Psoas muscle (tissue), 8 donors: ENCODE results near the gene TACSTD2. TPM values are rescaled to one million over a fixed set of nuclear protein-coding genes. Genes with fewer than 3 reads are reported as not detected.
"Not testable (repeated sequence)": the region's sequence is repeated elsewhere in the genome, so short reads cannot be mapped to it uniquely, and the experiment has no call there.

ENCODE experiments used
- ATAC-seq, 4 donors: fragments of 200-7000 bp; cut with Tn5 transposase; one replicate each; pipeline ENCODE4 v1.9.1; 2020; ENCODE audit warnings: moderate library complexity in 3 of 4, mild to moderate bottlenecking in 2 of 4
- DNase-seq, 2 donors: peaks; one replicate each; pipeline ENCODE4 v3.0.0-alpha.2; 2020
- H3K27ac ChIP-seq: fragments of 200-600 bp; one replicate; pipeline ENCODE4 v1.8.0; 2022
- H3K27me3 ChIP-seq, 3 donors: fragments of 200-600 bp in 1 of 3; one replicate each; pipeline versions ENCODE4 v1.6.1 to v1.8.0; 2013 to 2022; ENCODE audit warnings: low read length in 2 of 3, mild to moderate bottlenecking in 2 of 3, moderate library complexity in 1 of 3; ENCODE audit not compliant: insufficient read depth in 3 of 3
- H3K36me3 ChIP-seq, 2 donors: fragments of 200-600 bp in 1 of 2; one replicate each; pipeline versions ENCODE4 v1.6.1 to v1.8.0; 2013 to 2022; ENCODE audit warnings: low read depth in 1 of 2, mild to moderate bottlenecking in 1 of 2, moderate library complexity in 1 of 2; ENCODE audit not compliant: insufficient read depth in 1 of 2
- H3K4me1 ChIP-seq: fragments of 200-600 bp; one replicate; pipeline ENCODE4 v1.8.0; 2022
- H3K4me3 ChIP-seq: fragments of 200-600 bp; one replicate; pipeline ENCODE4 v1.8.0; 2022; ENCODE audit warnings: mild to moderate bottlenecking
- H3K9me3 ChIP-seq: fragments of 200-600 bp; one replicate; pipeline ENCODE4 v1.8.0; 2022
- CTCF ChIP-seq: fragments of 200-600 bp; IDR thresholded peaks from one replicate; pipeline ENCODE4 v1.8.0; 2022; ENCODE audit warnings: antibody characterized with exemption
- WGBS, 3 donors: extraction: QIAGEN DNeasy Blood & Tissue Kit; methylation state at CpG; one replicate each; pipeline versions ENCODE4 v1.1.6 to v1.1.7; 2013; 5-methylcytosine and 5-hydroxymethylcytosine counted together
- intact Hi-C, 2 donors: fragments of 100-400 bp; cut with DNase I; formaldehyde crosslinking; loops; one replicate each; pipeline versions ENCODE4 v1.11.0 to v1.14.2; 2022
- polyA plus RNA-seq, 3 donors: library from polyadenylated mRNA; stranded (reverse); fragments of 200-250 nt; gene quantifications; one replicate each; pipeline ENCODE4 v1.2.3, GENCODE V29; 2013
- total RNA-seq, 4 donors: library from RNA; stranded (reverse); fragmentation: NEBNext Ultra II Directional in 2 of 4; extraction: Animal tissue kit (Norgen Biotek cat#: 25700) in 2 of 4; gene quantifications; one replicate each; pipeline versions ENCODE4 v1.2.1 to v1.2.4, GENCODE V29; 2021 to 2023
- donor health status: healthy with polysubstance abuse.
- donor health status: DM: no; HTN: no; CAD: no; lungs with moderate emphysema.
- donor health status: Bipolar disorder and iron deficiency.
- donor health status: healthy.
- donor health status: DM: yes; HTN: yes; CAD: no.
- donor health status: DM: no; HTN: no; CAD: no.
- donor health status: DM: no; HTN: no; CAD: no.
- donor health status: DM: yes; HTN: yes; CAD: no.

Gene TACSTD2
- total and polyA plus RNA-seq, 7 donors: 0.12 to 0.34 (median 0.22) TPM

GRCh38 chr1:58568911-58569310 lies 8.1 kb downstream of the TACSTD2 start:
- Histone ChIP-seq H3K4me1 (peaks cover 21% of the 10 kb centered on the region), H3K36me3 (no peaks in the 10 kb centered on the region), H3K27me3 (peaks cover 0 to 3% (median 0%) of the 10 kb centered on the region in 3 donors), H3K4me3 (no peak overlapping the region), H3K9me3 (no peaks in the 10 kb centered on the region), H3K27ac (no peak overlapping the region)
- ATAC-seq (no peak), DNase-seq (no peak)
- intact Hi-C loops: no loop called here
- WGBS, 3 donors: 78 to 84% (median 84%) methylated on average over 5 of the region's 5 CpGs
- TF ChIP-seq CTCF: no peak

DNA sequence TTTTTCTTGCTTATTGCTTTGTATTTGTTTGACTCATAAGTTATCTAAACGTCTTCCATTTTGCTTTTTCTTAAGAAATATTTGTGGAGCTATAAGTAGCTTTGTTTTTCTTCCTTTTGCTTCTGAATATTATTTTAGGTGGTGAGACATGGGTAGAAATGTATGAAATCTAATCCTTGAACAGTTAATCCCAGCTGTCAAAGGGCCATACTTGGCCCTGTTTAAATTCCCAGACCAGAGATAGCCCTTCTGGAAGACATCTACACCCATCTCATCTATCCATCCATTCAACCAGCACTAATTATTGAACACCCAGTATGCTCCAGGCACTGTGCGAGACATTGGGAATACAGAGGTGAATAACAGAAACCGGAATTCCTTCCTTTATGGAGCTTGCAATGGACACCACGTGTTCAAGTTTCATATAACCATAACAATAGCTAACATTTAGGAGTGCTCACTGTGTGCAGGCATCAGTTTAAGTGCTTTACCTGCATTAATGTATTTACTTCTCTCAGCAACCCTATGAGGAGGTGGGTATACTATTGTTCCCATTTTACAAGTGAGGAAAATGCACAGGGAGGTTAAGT lies 8.7 kb downstream of the TACSTD2 start:
- no peak for DNase-seq
- H3K27me3 ChIP-seq: peaks cover 0 to 3% (median 0%) of the 10 kb centered on the region in 3 donors
- H3K4me1 ChIP-seq: peaks cover 21% of the 10 kb centered on the region
- no peak overlapping the region for H3K27ac ChIP-seq
- H3K4me3 ChIP-seq: no peak overlapping the region
- H3K9me3 ChIP-seq: no peaks in the 10 kb centered on the region
- H3K36me3 ChIP-seq: no peaks in the 10 kb centered on the region
- no peak for TF ChIP-seq CTCF
- intact Hi-C loops: no loop called here
- 38 to 43% (median 43%) methylated on average over 4 of the region's 4 CpGs for WGBS, 3 donors
- peak in 3 of 4 donors; percentile 56 to 86 (median 72) for ATAC-seq

- TF ChIP-seq CTCF: no peak
- intact Hi-C loops: no loop called here
- Histone ChIP-seq H3K36me3 (no peaks in the 10 kb centered on the region), H3K27ac (no peak overlapping the region), H3K4me1 (peaks cover 21% of the 10 kb centered on the region), H3K27me3 (no peaks in the 10 kb centered on the region), H3K9me3 (no peaks in the 10 kb centered on the region), H3K4me3 (no peak overlapping the region)
- ATAC-seq (no peak), DNase-seq (no peak)
- 74 to 82% (median 76%) methylated on average over 3 of the region's 3 CpGs for WGBS, 3 donors
Observed at GRCh38 chr1:58566339-58566738, 10.7 kb downstream of the TACSTD2 start.

GRCh38 chr1:58563715-58564114 lies 13.3 kb downstream of the TACSTD2 start:
- H3K4me1 ChIP-seq: peaks cover 20% of the 10 kb centered on the region
- intact Hi-C loops, H3K27ac ChIP-seq, H3K4me3 ChIP-seq, H3K9me3 ChIP-seq, ATAC-seq, H3K27me3 ChIP-seq, DNase-seq, H3K36me3 ChIP-seq: not testable (repeated sequence)
- 89 to 100% (median 91%) methylated on average over 1 of the region's 1 CpG for WGBS, 3 donors

DNA sequence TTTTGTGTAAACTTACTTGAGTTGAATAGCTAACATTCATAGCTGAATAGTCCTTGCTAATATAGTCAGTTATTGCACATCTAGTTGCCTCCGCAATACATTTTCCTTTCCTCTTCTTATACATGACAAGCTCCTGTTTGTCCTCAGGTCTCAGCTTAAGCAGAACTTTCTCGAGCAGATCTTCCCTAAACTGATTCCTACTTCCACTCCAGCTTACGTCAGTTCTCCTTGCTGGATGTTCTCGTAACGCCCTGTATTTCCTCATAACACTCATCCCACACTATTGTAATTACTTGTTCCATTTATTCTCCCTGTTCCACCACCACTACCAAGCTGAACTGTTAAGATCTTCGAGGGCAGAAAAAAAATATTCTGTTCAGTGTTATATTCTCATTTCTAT lies 15.4 kb downstream of the TACSTD2 start:
- intact Hi-C loops: no loop called here
- Histone ChIP-seq H3K4me3 (no peak overlapping the region), H3K27ac (no peak overlapping the region), H3K27me3 (no peaks in the 10 kb centered on the region), H3K4me1 (peaks cover under 1% of the 10 kb centered on the region), H3K9me3 (no peaks in the 10 kb centered on the region), H3K36me3 (no peaks in the 10 kb centered on the region)
- WGBS, 3 donors: 73 to 76% (median 74%) methylated on average over 6 of the region's 6 CpGs
- TF ChIP-seq CTCF: no peak
- DNase-seq (no peak), ATAC-seq (no peak)
